ENCODE data around the gene PRKCD.
A peak's percentile ranks its signal among the peaks of the same experiment; 100 is the strongest.

PRKCD gene

DNA sequence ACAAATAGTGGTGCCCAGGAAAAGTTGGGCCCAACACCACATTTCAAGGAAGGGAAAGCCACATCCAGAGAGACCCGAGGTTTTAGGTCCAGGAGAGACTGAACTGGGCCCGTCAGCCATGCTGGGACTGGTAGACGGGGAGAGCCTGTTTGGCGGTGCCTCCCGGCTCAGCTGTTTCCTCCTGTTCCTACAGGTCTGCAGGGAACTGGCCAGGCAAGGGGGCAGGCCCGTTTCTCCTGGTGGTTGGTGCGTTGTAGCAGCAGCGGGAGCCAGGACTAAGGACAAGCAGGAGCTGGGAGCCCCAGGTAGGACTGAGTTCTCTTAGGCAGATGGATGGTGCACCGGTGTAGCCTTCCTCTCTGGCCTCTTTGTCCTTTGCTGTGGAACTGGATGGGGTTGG, 3.9 kb downstream of the PRKCD start:
- H3K79me1 ChIP-seq (ENCODE audit: low read length) = peaks cover 24% of the 10 kb centered on the region
- H3K4me1 ChIP-seq (ENCODE audit: control insufficient read depth, low read depth, low read length) = peaks cover 13% of the 10 kb centered on the region
- H3K27me3 ChIP-seq (ENCODE audit: insufficient read depth, low read length, poor library complexity) = no peaks in the 10 kb centered on the region
- H3K9ac ChIP-seq (ENCODE audit: low read length) = peak overlapping the region; percentile 8
- H4K5ac ChIP-seq (ENCODE audit: low read length) = no peak overlapping the region
- H3K18ac ChIP-seq (ENCODE audit: low read length) = no peak overlapping the region
- H3K56ac ChIP-seq (ENCODE audit: low read length) = peak overlapping the region; percentile 36
- no peak overlapping the region for H2BK120ac ChIP-seq (ENCODE audit: low read depth, low read length)
- H2AK5ac ChIP-seq (ENCODE audit: low read length) = no peak overlapping the region
- no peak overlapping the region for H3K23ac ChIP-seq (ENCODE audit: low read length)
- H4K8ac ChIP-seq (ENCODE audit: low read depth, low read length) = no peak overlapping the region
- H2BK5ac ChIP-seq (ENCODE audit: low read length) = no peak overlapping the region
- no CpG with 5 or more reads among the region's 9 CpGs for WGBS (ENCODE audit: extremely low coverage, insufficient coverage, low lambda C conversion rate)
- H3K27ac ChIP-seq (ENCODE audit: low read depth, low read length) = no peak overlapping the region
- no peak overlapping the region for H3K4ac ChIP-seq (ENCODE audit: low read depth, low read length)
- H2BK15ac ChIP-seq (replicated peaks; ENCODE audit: low read depth) = no peak overlapping the region
- no peaks in the 10 kb centered on the region for H3K36me3 ChIP-seq (ENCODE audit: control insufficient read depth, insufficient read depth, low read length)
- no peak overlapping the region for H3K4me3 ChIP-seq (ENCODE audit: low read length)
- DNase-seq = peak; percentile 45
- no peak overlapping the region for H3K4me2 ChIP-seq (ENCODE audit: low read length)
- H3K79me2 ChIP-seq (ENCODE audit: control insufficient read depth, insufficient read depth, low read length) = peaks cover 4% of the 10 kb centered on the region

GRCh38 chr3:53166206-53166605, 5.2 kb downstream of the PRKCD start:
- DNase-seq = no peak
- Histone ChIP-seq H3K4me3 (ENCODE audit: low read length) (no peak overlapping the region), H2AK5ac (ENCODE audit: low read length) (no peak overlapping the region), H3K79me1 (ENCODE audit: low read length) (peaks cover 30% of the 10 kb centered on the region), H3K27me3 (ENCODE audit: insufficient read depth, low read length, poor library complexity) (no peaks in the 10 kb centered on the region), H3K4me2 (ENCODE audit: low read length) (no peak overlapping the region), H3K9ac (ENCODE audit: low read length) (no peak overlapping the region), H2BK5ac (ENCODE audit: low read length) (no peak overlapping the region), H3K4me1 (ENCODE audit: control insufficient read depth, low read depth, low read length) (peaks cover 14% of the 10 kb centered on the region), H3K23ac (ENCODE audit: low read length) (no peak overlapping the region), H2BK15ac (replicated peaks; ENCODE audit: low read depth) (no peak overlapping the region), H3K4ac (ENCODE audit: low read depth, low read length) (no peak overlapping the region), H3K18ac (ENCODE audit: low read length) (no peak overlapping the region), H3K27ac (ENCODE audit: low read depth, low read length) (no peak overlapping the region), H2BK120ac (ENCODE audit: low read depth, low read length) (no peak overlapping the region), H3K56ac (ENCODE audit: low read length) (no peak overlapping the region), H3K36me3 (ENCODE audit: control insufficient read depth, insufficient read depth, low read length) (no peaks in the 10 kb centered on the region), H4K8ac (ENCODE audit: low read depth, low read length) (no peak overlapping the region), H4K5ac (ENCODE audit: low read length) (no peak overlapping the region), H3K79me2 (ENCODE audit: control insufficient read depth, insufficient read depth, low read length) (peaks cover 9% of the 10 kb centered on the region)
- no CpG with 5 or more reads among the region's 4 CpGs for WGBS (ENCODE audit: extremely low coverage, insufficient coverage, low lambda C conversion rate)

- WGBS (ENCODE audit: extremely low coverage, insufficient coverage, low lambda C conversion rate) = no CpG with 5 or more reads among the region's 9 CpGs
- Histone ChIP-seq H2AK5ac (ENCODE audit: low read length) (no peak overlapping the region), H2BK5ac (ENCODE audit: low read length) (no peak overlapping the region), H3K56ac (ENCODE audit: low read length) (no peak overlapping the region), H3K4me3 (ENCODE audit: low read length) (no peak overlapping the region), H3K36me3 (ENCODE audit: control insufficient read depth, insufficient read depth, low read length) (no peaks in the 10 kb centered on the region), H3K4me1 (ENCODE audit: control insufficient read depth, low read depth, low read length) (peaks cover 20% of the 10 kb centered on the region), H3K18ac (ENCODE audit: low read length) (no peak overlapping the region), H4K8ac (ENCODE audit: low read depth, low read length) (no peak overlapping the region), H3K4ac (ENCODE audit: low read depth, low read length) (no peak overlapping the region), H3K79me1 (ENCODE audit: low read length) (peaks cover 30% of the 10 kb centered on the region), H3K27ac (ENCODE audit: low read depth, low read length) (no peak overlapping the region), H3K4me2 (ENCODE audit: low read length) (no peak overlapping the region), H2BK120ac (ENCODE audit: low read depth, low read length) (no peak overlapping the region), H3K79me2 (ENCODE audit: control insufficient read depth, insufficient read depth, low read length) (peaks cover 9% of the 10 kb centered on the region), H3K9ac (ENCODE audit: low read length) (no peak overlapping the region), H3K23ac (ENCODE audit: low read length) (peak overlapping the region; percentile 6), H4K5ac (ENCODE audit: low read length) (no peak overlapping the region), H3K27me3 (ENCODE audit: insufficient read depth, low read length, poor library complexity) (no peaks in the 10 kb centered on the region), H2BK15ac (replicated peaks; ENCODE audit: low read depth) (no peak overlapping the region)
- no peak for DNase-seq
These were observed 5.8 kb downstream of the PRKCD start for GRCh38 chr3:53166781-53167291.

DNA sequence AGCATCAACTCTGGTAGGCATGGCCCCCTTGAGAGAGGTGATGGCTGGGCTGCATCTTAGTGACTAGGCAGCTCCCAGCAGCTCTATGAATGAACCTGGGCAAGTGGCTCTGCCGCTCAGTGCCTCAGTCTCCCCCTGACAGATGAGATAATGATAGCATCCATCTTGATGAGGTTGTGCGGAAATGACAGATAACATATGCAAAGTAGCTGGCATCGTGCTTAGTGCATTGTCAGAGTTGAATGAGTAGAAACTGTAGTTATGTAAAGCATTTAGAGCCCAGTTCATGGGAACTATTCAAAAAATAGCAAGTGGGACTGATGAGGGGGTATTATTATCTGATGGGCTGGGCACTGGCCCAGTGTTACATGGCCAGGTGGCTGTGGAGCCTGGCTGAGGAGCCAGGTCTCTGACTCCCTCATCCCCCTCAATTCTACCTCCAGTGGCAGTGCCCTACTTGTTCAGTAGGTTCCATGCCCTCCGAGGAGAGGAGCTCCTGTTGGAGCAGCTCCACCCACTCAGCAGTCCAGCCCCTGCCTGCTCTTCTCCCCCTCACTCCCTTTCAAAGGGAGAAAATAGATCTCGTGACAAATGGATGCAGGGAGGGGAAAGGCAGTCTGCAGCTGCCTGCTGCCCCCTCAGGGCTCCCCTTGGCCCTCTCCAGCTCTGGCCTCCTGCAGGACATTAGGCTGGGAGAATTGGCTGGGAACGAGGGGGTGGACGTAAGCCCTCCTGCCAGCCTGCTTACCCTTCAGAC, 6.6 kb downstream of the PRKCD start:
- no CpG with 5 or more reads among the region's 7 CpGs for WGBS (ENCODE audit: extremely low coverage, insufficient coverage, low lambda C conversion rate)
- no peak overlapping the region for H3K27ac ChIP-seq (ENCODE audit: low read depth, low read length)
- H3K79me2 ChIP-seq (ENCODE audit: control insufficient read depth, insufficient read depth, low read length) = peaks cover 6% of the 10 kb centered on the region
- no peak overlapping the region for H2BK120ac ChIP-seq (ENCODE audit: low read depth, low read length)
- no peak overlapping the region for H2AK5ac ChIP-seq (ENCODE audit: low read length)
- H2BK5ac ChIP-seq (ENCODE audit: low read length) = no peak overlapping the region
- H3K4ac ChIP-seq (ENCODE audit: low read depth, low read length) = no peak overlapping the region
- H3K4me1 ChIP-seq (ENCODE audit: control insufficient read depth, low read depth, low read length) = peaks cover 20% of the 10 kb centered on the region
- H3K4me3 ChIP-seq (ENCODE audit: low read length) = no peak overlapping the region
- H4K8ac ChIP-seq (ENCODE audit: low read depth, low read length) = no peak overlapping the region
- no peak overlapping the region for H2BK15ac ChIP-seq (replicated peaks; ENCODE audit: low read depth)
- H3K23ac ChIP-seq (ENCODE audit: low read length) = no peak overlapping the region
- H4K5ac ChIP-seq (ENCODE audit: low read length) = no peak overlapping the region
- no peak overlapping the region for H3K9ac ChIP-seq (ENCODE audit: low read length)
- H3K27me3 ChIP-seq (ENCODE audit: insufficient read depth, low read length, poor library complexity) = no peaks in the 10 kb centered on the region
- no peak overlapping the region for H3K4me2 ChIP-seq (ENCODE audit: low read length)
- no peaks in the 10 kb centered on the region for H3K36me3 ChIP-seq (ENCODE audit: control insufficient read depth, insufficient read depth, low read length)
- H3K56ac ChIP-seq (ENCODE audit: low read length) = no peak overlapping the region
- H3K18ac ChIP-seq (ENCODE audit: low read length) = no peak overlapping the region
- peaks cover 32% of the 10 kb centered on the region for H3K79me1 ChIP-seq (ENCODE audit: low read length)
- no peak for DNase-seq

GRCh38 chr3:53168175-53168923, 7.3 kb downstream of the PRKCD start:
- Histone ChIP-seq H4K8ac (ENCODE audit: low read depth, low read length) (no peak overlapping the region), H2BK5ac (ENCODE audit: low read length) (no peak overlapping the region), H3K4me2 (ENCODE audit: low read length) (no peak overlapping the region), H4K5ac (ENCODE audit: low read length) (no peak overlapping the region), H3K4me3 (ENCODE audit: low read length) (no peak overlapping the region), H3K79me2 (ENCODE audit: control insufficient read depth, insufficient read depth, low read length) (peaks cover 6% of the 10 kb centered on the region), H3K36me3 (ENCODE audit: control insufficient read depth, insufficient read depth, low read length) (no peaks in the 10 kb centered on the region), H3K9ac (ENCODE audit: low read length) (no peak overlapping the region), H2BK120ac (ENCODE audit: low read depth, low read length) (no peak overlapping the region), H3K27ac (ENCODE audit: low read depth, low read length) (no peak overlapping the region), H2AK5ac (ENCODE audit: low read length) (no peak overlapping the region), H3K18ac (ENCODE audit: low read length) (no peak overlapping the region), H2BK15ac (replicated peaks; ENCODE audit: low read depth) (no peak overlapping the region), H3K56ac (ENCODE audit: low read length) (peak overlapping the region; percentile 27), H3K79me1 (ENCODE audit: low read length) (peaks cover 30% of the 10 kb centered on the region), H3K23ac (ENCODE audit: low read length) (no peak overlapping the region), H3K27me3 (ENCODE audit: insufficient read depth, low read length, poor library complexity) (no peaks in the 10 kb centered on the region), H3K4me1 (ENCODE audit: control insufficient read depth, low read depth, low read length) (peaks cover 14% of the 10 kb centered on the region), H3K4ac (ENCODE audit: low read depth, low read length) (no peak overlapping the region)
- WGBS (ENCODE audit: extremely low coverage, insufficient coverage, low lambda C conversion rate) = no CpG with 5 or more reads among the region's 15 CpGs
- DNase-seq = no peak

Data from mesendoderm (in vitro differentiated cells).